HG02840 (cell line): ENCODE data around the gene TNIP3.

Source experiments
- ATAC-seq: cut with Tn5 transposase; IDR thresholded peaks from one replicate; pipeline ENCODE4 v1.9.1; 2021; ENCODE audit warnings: mild to moderate bottlenecking, moderate library complexity, moderate number of reproducible peaks; ENCODE audit not compliant: unreplicated experiment, low FRiP score

The TNIP3 gene

GRCh38 chr4:121093261-121093660, 70.9 kb downstream of the TNIP3 start:
- no peak for ATAC-seq

GRCh38 chr4:121091941-121092340, 72.2 kb downstream of the TNIP3 start:
- no peak for ATAC-seq

- ATAC-seq: no peak
These were observed 75.3 kb downstream of the TNIP3 start for GRCh38 chr4:121088867-121089266.
